Activated CD8-positive, alpha-beta memory T cell treated with anti-CD3 and anti-CD28 coated beads, Interleukin-2, amount 50 U/mL, for 1 hour (primary cell): Measurements from ENCODE around the gene SIRT1.
"Not testable (repeated sequence)": the region's sequence is repeated elsewhere in the genome, so short reads cannot be mapped to it uniquely, and the experiment has no call there.

ENCODE experiments used
- DNase-seq: peaks from one replicate; pipeline ENCODE4 v3.0.0-alpha.2; 2020; ENCODE audit errors: extremely low read depth

Gene SIRT1

GRCh38 chr10:67875340-67876238 lies 8.9 kb upstream of the SIRT1 start:
- DNase-seq = no peak

- DNase-seq = not testable (repeated sequence)
Observed at GRCh38 chr10:67877421-67877820, 7.0 kb upstream of the SIRT1 start.

- DNase-seq = no peak
Observed at GRCh38 chr10:67878133-67878532, 6.3 kb upstream of the SIRT1 start.

GRCh38 chr10:67883710-67884312 lies 645 bp upstream of the SIRT1 start:
- no peak for DNase-seq

- DNase-seq = peak; percentile 26
Observed at GRCh38 chr10:67884842-67885670, 600 bp downstream of the SIRT1 start.

GRCh38 chr10:67893637-67894036 lies 9.2 kb downstream of the SIRT1 start:
- no peak for DNase-seq

- DNase-seq = no peak
Observed at GRCh38 chr10:67903581-67903980, 19.1 kb downstream of the SIRT1 start.

GRCh38 chr10:67912331-67912946 lies 28.0 kb downstream of the SIRT1 start:
- DNase-seq = no peak

GRCh38 chr10:67914777-67915340 lies 30.4 kb downstream of the SIRT1 start:
- DNase-seq = no peak

- no peak for DNase-seq
Observed at GRCh38 chr10:67917169-67917568, 32.7 kb downstream of the SIRT1 start.

GRCh38 chr10:67917679-67918078 lies 33.2 kb downstream of the SIRT1 start:
- no peak for DNase-seq

GRCh38 chr10:67921065-67921464 lies 36.6 kb downstream of the SIRT1 start:
- DNase-seq = no peak

- DNase-seq = no peak
Observed at GRCh38 chr10:67923551-67923950, 39.1 kb downstream of the SIRT1 start.

- no peak for DNase-seq
Observed at GRCh38 chr10:67924136-67924535, 39.7 kb downstream of the SIRT1 start.

- no peak for DNase-seq
Observed at GRCh38 chr10:67925449-67926005, 41.1 kb downstream of the SIRT1 start.

- DNase-seq = no peak
Observed at GRCh38 chr10:67926951-67927350, 42.5 kb downstream of the SIRT1 start.

- no peak for DNase-seq
Observed at GRCh38 chr10:67933199-67933598, 48.7 kb downstream of the SIRT1 start.

- no peak for DNase-seq
Observed at GRCh38 chr10:67934336-67934735, 49.9 kb downstream of the SIRT1 start.

- DNase-seq = no peak
Observed at GRCh38 chr10:67935223-67935622, 50.8 kb downstream of the SIRT1 start.

- no peak for DNase-seq
Observed at GRCh38 chr10:67936416-67936815, 52.0 kb downstream of the SIRT1 start.

- DNase-seq = no peak
Observed at GRCh38 chr10:67943917-67944316, 59.5 kb downstream of the SIRT1 start.
